Measurements from ENCODE around the gene NPSR1. TPM values are rescaled to one million over a fixed set of nuclear protein-coding genes. Genes with fewer than 3 reads are reported as not detected.

Gene NPSR1
- total RNA-seq, 2 donors from 2014 or later = not detected

DNA sequence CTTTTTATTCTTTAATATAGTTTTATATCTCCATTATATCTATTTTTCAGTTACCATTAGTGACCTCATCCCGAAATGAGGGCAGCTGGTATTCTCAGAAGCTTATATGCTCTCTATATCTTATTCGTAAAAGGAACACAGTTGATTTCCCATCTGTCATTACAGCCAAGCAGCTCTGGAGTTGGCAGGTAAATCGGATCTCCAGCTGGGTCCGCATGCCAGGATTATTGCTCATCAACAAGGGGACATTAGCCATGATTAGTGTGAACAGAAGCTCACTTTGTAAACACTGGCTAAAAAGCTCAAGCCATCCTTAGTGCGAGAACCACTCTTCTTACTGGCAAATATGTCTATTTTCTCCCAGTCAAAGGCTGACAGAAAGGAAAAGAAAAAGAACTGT, 180.3 kb downstream of the NPSR1 start:
- no peak for ATAC-seq
- peaks cover 44% of the 10 kb centered on the region for H3K27me3 Mint-ChIP-seq
- no peaks in the 10 kb centered on the region for H3K9me3 ChIP-seq (ENCODE audit: control insufficient read depth, low read length, poor library complexity, severe bottlenecking)
- H3K36me3 Mint-ChIP-seq (ENCODE audit: low read depth) = no peaks in the 10 kb centered on the region
- H3K4me1 Mint-ChIP-seq = peaks cover 3% of the 10 kb centered on the region
- no peak overlapping the region for H3K4me3 Mint-ChIP-seq
- H3K27ac Mint-ChIP-seq = no peak overlapping the region
- no peak for DNase-seq

DNA sequence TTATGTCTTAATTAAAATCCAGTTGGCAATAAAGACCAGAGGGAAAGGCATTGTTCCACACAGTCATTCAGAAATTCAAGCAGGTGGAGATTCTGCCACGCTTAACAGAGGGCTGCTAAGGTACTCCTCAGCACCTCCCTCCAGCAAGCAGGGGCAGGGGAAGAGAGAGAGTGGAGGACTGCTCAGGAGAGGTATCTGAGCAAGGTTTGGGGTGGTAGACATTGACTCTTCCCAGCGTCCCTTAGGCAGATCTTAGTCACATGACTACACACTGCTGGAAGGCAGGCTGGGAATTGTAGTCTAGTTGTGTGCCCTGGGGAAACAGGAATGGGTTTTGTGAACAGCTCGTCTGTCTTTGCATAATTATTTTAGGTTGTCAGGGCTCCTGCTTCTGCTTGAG, 181.6 kb downstream of the NPSR1 start:
- Mint-ChIP-seq H3K36me3 (ENCODE audit: low read depth) (no peaks in the 10 kb centered on the region), H3K27ac (no peak overlapping the region), H3K4me1 (peaks cover 3% of the 10 kb centered on the region), H3K4me3 (no peak overlapping the region), H3K27me3 (peaks cover 37% of the 10 kb centered on the region)
- ATAC-seq (no peak), DNase-seq (no peak)
- H3K9me3 ChIP-seq (ENCODE audit: control insufficient read depth, low read length, poor library complexity, severe bottlenecking) = no peaks in the 10 kb centered on the region

DNA sequence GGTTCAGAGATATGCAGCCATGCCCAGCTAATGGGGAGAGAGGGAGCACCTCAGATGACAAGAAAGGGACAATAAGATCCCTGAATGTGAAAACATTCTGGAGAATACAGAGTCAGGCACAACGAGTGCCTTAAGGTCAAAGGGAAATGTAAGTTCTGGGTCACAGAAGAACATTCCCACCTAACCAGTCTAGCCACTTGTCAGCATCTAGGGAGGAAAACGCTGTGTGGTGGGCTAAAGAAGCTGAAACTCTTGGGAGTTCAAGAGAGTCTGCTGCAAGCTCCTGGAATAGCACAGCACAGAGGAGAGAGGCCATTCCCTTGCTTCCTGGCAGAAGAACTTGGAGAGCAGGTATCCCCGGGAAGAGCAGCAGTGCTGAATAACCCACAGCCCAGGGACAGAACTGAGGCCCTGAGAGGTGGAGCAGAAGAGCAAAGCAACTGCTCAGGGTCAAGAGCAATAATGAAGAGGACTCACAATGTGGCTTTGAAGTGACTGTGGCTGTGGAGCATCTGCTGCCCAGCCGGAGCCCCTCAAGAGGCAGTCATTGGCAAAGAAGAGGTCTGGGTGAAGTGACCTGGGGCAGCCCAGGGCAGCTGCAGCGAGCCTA, 182.3 kb downstream of the NPSR1 start:
- Mint-ChIP-seq H3K4me1 (peaks cover 5% of the 10 kb centered on the region), H3K27ac (no peak overlapping the region), H3K27me3 (peaks cover 30% of the 10 kb centered on the region), H3K4me3 (no peak overlapping the region), H3K36me3 (ENCODE audit: low read depth) (no peaks in the 10 kb centered on the region)
- no peak for DNase-seq
- no peak for ATAC-seq
- H3K9me3 ChIP-seq (ENCODE audit: control insufficient read depth, low read length, poor library complexity, severe bottlenecking) = no peaks in the 10 kb centered on the region

DNA sequence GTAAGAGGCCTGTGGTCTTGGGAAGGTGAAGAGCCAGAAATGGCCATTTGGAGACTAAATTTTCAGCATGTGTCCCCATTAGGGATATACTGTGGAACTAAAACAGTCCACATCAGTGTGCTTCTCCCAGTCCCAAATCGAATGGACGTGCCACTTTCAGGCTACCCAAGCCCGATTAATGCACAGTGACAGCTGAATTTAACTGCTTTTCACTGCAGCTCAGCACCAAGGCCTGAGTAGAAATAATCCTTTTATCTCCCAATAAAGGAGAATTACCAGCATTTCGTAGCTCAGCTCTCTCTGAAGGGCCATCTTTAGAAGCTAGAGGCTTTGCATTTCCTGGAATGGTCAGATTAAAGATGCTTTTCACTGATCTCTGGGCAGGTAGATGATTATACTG, 183.3 kb downstream of the NPSR1 start:
- no peaks in the 10 kb centered on the region for H3K9me3 ChIP-seq (ENCODE audit: control insufficient read depth, low read length, poor library complexity, severe bottlenecking)
- Mint-ChIP-seq H3K4me1 (peaks cover 8% of the 10 kb centered on the region), H3K27ac (no peak overlapping the region), H3K36me3 (ENCODE audit: low read depth) (no peaks in the 10 kb centered on the region), H3K27me3 (peaks cover 32% of the 10 kb centered on the region), H3K4me3 (no peak overlapping the region)
- no peak for DNase-seq
- no peak for ATAC-seq

DNA sequence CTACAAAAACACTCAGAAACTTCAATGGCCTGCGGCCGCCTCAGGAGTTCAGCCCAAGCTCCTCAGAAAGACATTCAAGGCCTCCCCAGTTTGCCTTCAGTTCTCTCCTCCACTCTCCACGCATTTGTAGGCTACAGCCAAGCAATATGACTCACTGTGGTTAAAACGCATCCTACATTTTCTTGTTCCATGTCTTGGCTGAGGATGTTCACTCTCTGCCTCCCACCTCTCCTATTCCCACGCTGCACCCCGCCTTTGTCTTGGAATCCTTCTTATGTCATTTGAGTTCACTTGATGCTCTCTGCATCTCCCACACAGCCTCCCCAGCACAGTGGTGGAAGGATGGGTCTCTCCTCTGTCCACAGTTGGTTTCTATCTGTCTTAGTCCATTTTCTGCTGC, 184.8 kb downstream of the NPSR1 start:
- DNase-seq = no peak
- Mint-ChIP-seq H3K4me1 (peaks cover 8% of the 10 kb centered on the region), H3K27me3 (peaks cover 36% of the 10 kb centered on the region), H3K36me3 (ENCODE audit: low read depth) (no peaks in the 10 kb centered on the region), H3K27ac (no peak overlapping the region), H3K4me3 (no peak overlapping the region)
- ATAC-seq = no peak
- no peaks in the 10 kb centered on the region for H3K9me3 ChIP-seq (ENCODE audit: control insufficient read depth, low read length, poor library complexity, severe bottlenecking)

DNA sequence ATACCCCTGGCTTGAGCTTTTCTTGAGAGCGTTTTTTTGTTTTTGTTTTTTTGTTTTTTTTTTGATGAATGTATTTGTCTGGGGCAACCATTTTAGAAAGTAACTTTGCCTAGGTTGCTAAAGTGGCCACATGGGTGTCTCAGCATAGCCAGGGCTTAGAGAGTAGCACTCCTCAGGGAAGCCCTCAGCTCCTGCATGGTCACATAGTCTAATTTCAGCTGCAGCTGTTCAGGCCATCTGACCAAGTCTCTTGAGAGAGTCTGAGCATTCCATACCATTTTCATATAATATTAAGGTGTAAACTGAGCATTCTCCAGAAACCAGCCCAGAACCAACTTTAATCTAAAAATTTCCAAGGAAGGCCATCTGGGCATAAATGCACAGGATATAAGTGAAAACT, 186.4 kb downstream of the NPSR1 start:
- no peaks in the 10 kb centered on the region for H3K36me3 Mint-ChIP-seq (ENCODE audit: low read depth)
- H3K9me3 ChIP-seq (ENCODE audit: control insufficient read depth, low read length, poor library complexity, severe bottlenecking) = no peaks in the 10 kb centered on the region
- no peak overlapping the region for H3K27ac Mint-ChIP-seq
- peaks cover 32% of the 10 kb centered on the region for H3K27me3 Mint-ChIP-seq
- no peak overlapping the region for H3K4me3 Mint-ChIP-seq
- no peak for ATAC-seq
- DNase-seq = no peak
- peaks cover 5% of the 10 kb centered on the region for H3K4me1 Mint-ChIP-seq

DNA sequence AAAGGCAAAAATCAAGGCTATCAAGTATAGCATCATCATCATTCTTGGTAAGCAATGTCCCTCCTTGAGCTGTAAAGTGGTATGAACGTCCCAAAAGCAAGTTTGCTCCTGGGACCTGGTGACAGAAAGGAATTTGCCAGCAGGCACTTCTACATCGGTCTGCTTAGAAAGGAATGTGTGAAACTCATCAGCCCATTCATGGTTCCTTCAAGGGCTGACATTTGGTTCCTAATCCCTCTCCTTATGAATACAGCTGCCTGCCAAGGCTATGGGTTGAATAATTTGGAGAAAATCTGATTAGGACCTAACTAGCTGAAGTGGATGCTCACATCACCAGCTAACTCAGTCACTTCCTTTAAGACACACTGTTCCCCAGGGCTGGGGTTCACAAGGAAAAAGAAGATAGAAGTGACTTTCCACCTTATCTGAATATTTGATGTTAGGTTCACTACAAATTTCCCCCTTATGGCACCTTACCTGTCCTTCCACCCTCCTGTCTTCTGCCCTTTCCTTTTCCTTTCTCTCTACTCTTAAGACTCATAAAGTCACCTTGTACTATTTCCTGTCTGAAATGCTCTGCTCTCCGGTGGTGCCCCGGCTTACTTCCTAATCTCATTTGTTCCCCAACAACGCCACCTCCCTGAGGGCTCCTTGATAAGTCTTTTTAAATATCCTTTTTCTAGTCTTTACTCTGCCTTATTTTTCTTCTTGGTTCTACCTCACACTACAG, 187.1 kb downstream of the NPSR1 start:
- Mint-ChIP-seq H3K36me3 (ENCODE audit: low read depth) (no peaks in the 10 kb centered on the region), H3K4me3 (no peak overlapping the region), H3K27ac (no peak overlapping the region), H3K27me3 (peaks cover 30% of the 10 kb centered on the region), H3K4me1 (peaks cover 5% of the 10 kb centered on the region)
- DNase-seq (no peak), ATAC-seq (no peak)
- no peaks in the 10 kb centered on the region for H3K9me3 ChIP-seq (ENCODE audit: control insufficient read depth, low read length, poor library complexity, severe bottlenecking)

DNA sequence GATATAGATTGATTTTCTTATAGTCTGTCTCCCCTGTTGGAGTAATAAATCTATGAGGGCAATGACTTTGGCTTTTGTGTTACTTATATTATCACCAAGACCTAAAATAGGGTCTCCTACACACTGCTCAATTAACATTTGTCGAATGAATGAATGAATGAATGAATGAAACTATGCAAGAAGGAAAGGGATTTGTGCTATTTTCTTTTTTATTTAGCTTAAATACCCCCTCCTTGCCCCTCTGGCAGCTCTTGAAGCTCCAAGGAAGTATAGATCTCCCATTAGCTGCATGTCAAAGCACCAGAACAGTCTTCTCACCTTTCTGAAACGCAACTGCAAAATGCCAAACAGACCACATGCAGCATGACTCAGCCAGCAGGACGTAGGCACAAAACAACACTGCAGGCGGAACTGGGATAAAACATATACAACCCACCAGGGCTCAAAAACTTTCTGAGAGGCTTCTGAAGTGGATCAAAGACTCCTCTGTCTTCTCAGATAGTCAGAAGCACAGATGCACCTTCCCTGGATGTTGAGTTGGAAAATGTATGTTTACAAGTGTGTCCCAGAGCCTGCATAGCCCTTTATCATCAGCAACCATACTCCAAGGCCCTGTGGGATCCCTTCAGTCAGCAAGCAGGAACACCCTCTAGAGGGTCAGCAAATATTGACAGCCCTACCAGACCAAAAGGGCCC, 187.8 kb downstream of the NPSR1 start:
- DNase-seq (no peak), ATAC-seq (no peak)
- peaks cover 5% of the 10 kb centered on the region for H3K4me1 Mint-ChIP-seq
- H3K27me3 Mint-ChIP-seq = peaks cover 33% of the 10 kb centered on the region
- H3K36me3 Mint-ChIP-seq (ENCODE audit: low read depth) = no peaks in the 10 kb centered on the region
- H3K9me3 ChIP-seq (ENCODE audit: control insufficient read depth, low read length, poor library complexity, severe bottlenecking) = no peaks in the 10 kb centered on the region
- H3K27ac Mint-ChIP-seq = no peak overlapping the region
- H3K4me3 Mint-ChIP-seq = no peak overlapping the region

DNA sequence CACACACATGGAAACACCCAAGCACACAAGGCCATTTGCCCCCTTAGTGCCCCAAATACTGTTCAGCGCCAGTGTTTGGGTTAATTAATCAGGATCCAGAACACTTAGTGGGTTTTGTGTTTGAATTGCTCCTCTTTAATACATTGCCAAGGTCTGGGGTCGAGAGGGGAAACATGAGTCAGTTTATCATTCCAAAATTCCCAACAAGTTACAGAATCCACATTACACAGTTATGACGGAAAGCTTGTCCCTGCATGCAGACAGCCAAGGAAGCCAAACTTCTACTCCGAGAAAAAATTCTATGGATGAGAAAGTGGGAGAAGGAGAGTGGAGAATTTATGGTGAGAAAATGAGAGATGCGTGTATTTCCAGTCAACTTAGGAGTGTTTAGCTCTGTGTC, 189.0 kb downstream of the NPSR1 start:
- ATAC-seq (no peak), DNase-seq (no peak)
- H3K9me3 ChIP-seq (ENCODE audit: control insufficient read depth, low read length, poor library complexity, severe bottlenecking) = no peaks in the 10 kb centered on the region
- Mint-ChIP-seq H3K4me1 (peaks cover 5% of the 10 kb centered on the region), H3K4me3 (no peak overlapping the region), H3K36me3 (ENCODE audit: low read depth) (no peaks in the 10 kb centered on the region), H3K27ac (no peak overlapping the region), H3K27me3 (peaks cover 44% of the 10 kb centered on the region)

DNA sequence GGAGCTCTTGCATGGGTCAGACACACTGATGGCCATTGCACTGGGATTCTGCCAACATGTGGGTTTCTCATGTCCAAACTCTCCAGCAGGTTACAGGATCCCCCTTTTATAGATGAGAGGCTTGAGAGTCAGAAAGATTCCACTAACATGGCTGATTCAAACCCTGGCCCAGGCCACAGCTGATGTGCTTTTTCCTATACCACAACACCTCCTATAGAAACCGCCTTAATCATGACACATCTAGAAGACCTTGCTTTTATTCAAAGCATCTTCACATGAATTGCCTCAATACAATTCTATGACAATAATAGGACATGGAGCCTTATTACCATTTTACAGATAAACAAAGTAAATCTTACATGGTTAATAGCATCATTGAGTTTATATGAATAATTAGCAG, 190.7 kb downstream of the NPSR1 start:
- no peak overlapping the region for H3K27ac Mint-ChIP-seq

DNA sequence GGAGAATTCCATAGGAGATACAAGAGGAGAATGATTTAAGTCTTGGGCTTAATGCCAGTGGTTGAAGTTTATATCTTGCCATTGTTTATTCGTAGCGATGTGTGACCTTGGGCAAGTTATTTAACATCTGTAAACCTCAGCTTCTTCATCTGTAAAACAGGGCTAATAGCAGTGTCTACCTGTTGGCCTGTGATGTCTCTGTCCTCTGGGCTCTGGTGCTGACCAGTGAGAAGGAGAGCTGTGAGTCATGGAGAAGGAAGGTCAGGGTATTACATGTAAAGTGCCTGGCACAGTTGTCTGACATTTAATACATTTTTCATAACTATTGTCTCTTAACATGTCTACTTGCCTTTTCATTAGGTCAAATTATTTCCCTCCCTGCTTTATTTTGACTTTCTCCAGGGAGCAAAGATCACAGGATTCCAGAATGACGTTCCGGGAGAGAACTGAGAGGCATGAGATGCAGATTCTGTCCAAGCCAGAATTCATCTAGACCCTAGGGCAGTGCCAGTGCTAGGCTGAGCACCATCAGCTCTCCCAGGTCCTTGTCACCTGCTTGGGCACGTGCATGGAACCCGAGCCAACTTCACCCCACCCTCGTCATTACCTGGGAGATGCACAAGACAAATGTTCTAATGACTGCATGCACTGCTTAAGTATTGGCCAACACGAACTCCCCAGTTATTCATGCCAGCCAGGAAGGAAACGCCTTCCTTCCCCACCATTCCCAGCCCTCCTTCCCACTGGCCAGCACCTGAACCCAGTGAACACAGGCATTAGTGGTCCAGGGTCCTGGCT, 191.3 kb downstream of the NPSR1 start:
- H3K4me1 Mint-ChIP-seq = peaks cover 5% of the 10 kb centered on the region
- DNase-seq = no peak
- no peak for ATAC-seq
- no peak overlapping the region for H3K4me3 Mint-ChIP-seq
- H3K27ac Mint-ChIP-seq = no peak overlapping the region
- H3K9me3 ChIP-seq (ENCODE audit: control insufficient read depth, low read length, poor library complexity, severe bottlenecking) = no peaks in the 10 kb centered on the region
- peaks cover 65% of the 10 kb centered on the region for H3K27me3 Mint-ChIP-seq
- H3K36me3 Mint-ChIP-seq (ENCODE audit: low read depth) = no peaks in the 10 kb centered on the region

More for the DNA sequence above, 190.7 kb downstream of the NPSR1 start:
- Mint-ChIP-seq H3K27me3 (peaks cover 60% of the 10 kb centered on the region), H3K4me1 (peaks cover 5% of the 10 kb centered on the region), H3K36me3 (ENCODE audit: low read depth) (no peaks in the 10 kb centered on the region), H3K4me3 (no peak overlapping the region)
- no peaks in the 10 kb centered on the region for H3K9me3 ChIP-seq (ENCODE audit: control insufficient read depth, low read length, poor library complexity, severe bottlenecking)
- DNase-seq = no peak
- ATAC-seq = no peak

DNA sequence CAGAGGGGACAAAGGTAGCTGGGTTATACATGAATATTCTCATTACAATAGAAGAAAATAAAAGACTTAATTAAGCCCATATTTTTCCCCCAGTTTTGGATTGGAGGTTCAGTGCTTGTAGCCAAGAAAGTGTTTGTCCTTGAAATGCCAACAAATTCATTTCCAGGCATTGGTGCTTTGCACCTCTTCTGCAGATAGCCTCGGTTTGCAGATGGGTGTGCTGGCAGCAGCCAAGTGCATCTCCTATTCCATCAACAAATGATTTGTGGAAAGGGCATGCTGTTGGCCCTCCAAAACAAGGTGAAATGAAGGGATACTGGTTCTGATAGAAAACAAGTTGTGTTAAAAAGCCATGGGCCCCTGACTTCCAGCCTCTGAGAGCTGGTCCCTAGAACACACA, 192.0 kb downstream of the NPSR1 start:
- Mint-ChIP-seq H3K4me1 (peaks cover 5% of the 10 kb centered on the region), H3K4me3 (no peak overlapping the region), H3K36me3 (ENCODE audit: low read depth) (no peaks in the 10 kb centered on the region), H3K27ac (no peak overlapping the region), H3K27me3 (peaks cover 65% of the 10 kb centered on the region)
- H3K9me3 ChIP-seq (ENCODE audit: control insufficient read depth, low read length, poor library complexity, severe bottlenecking) = no peaks in the 10 kb centered on the region
- no peak for ATAC-seq
- no peak for DNase-seq

DNA sequence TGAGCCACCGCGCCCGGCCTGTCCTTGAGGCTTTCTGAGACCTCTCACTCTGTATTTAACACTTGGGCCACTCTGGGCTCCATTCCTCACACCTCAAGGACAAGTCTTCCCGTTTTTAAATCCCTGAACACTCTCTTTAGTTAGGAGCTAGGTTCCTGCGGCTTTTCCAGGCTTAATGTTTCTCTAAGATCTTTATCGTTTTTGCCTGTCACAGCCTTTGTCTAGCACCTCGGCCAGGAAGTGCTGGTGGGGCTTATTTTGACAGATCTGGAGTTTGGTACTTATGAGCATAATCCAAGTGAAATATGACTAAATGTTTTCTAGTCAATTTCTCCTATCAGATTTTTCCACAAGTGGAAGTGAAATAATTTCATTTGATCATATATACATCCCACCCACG, 192.7 kb downstream of the NPSR1 start:
- H3K4me3 Mint-ChIP-seq = no peak overlapping the region
- H3K27ac Mint-ChIP-seq = no peak overlapping the region
- H3K4me1 Mint-ChIP-seq = no peaks in the 10 kb centered on the region
- ATAC-seq (no peak), DNase-seq (no peak)
- H3K9me3 ChIP-seq (ENCODE audit: control insufficient read depth, low read length, poor library complexity, severe bottlenecking) = no peaks in the 10 kb centered on the region
- H3K36me3 Mint-ChIP-seq (ENCODE audit: low read depth) = no peaks in the 10 kb centered on the region
- H3K27me3 Mint-ChIP-seq = peaks cover 63% of the 10 kb centered on the region

All from T-helper 17 cell (primary cell).